ENCODE measurements around the gene ZNF805. TPM values are rescaled to one million over a fixed set of nuclear protein-coding genes. Genes with fewer than 3 reads are reported as not detected.
A peak's percentile ranks its signal among the peaks of the same experiment; 100 is the strongest.

ZNF805 gene
- total and polyA plus RNA-seq, 2 of the 4 experiments (the other 2 are of a cell fraction) = 3.0 to 32.3 TPM

DNA sequence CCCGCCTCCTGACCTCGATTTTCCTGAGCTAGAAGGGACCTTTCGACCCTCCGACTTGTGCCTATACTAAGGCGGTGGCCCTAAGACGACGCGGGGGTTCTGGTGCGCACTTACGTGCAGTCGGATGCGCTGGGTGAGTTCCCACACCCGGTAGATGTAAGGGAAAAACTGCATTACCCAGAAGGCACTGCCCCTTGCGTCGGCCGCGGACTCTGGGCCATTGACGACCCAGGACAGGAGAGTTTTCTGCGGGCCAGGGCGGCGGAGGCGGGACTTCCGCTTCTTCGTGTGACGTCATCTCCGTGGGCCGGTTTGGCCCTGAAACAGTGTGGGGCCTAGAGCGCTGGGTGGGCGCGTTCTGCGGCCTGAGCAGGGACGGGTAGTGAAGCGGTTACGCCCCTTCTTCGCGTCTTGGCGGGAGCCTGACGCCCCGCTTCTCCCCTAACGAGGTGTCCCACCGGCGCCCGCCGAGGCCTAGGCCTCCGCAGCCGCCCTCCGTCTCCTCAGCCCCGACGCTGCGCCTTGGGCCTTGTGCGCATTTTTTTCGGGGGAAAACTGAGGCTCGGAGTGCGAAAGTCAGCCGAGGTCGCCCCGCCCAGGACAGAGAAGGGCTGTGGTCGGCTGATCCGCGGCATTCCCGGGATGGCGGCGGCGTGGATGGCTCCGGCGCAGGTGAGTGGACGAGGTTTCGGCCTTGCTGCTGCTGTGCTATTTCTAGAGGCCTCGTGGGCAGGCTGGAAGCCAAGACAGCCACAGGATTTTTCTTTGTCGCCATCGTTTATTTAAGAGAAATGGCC, 39.9 kb downstream of the ZNF805 start, which contains the start of gene ZNF460 (continued):
- TF ChIP-seq NFE2L2 (IDR thresholded peaks at IDR 0.05; ENCODE audit: low read depth, low read length) (no peak), SMC3 (IDR thresholded peaks at IDR 0.05; ENCODE audit: low read depth, low read length) (no peak), BHLHE40 (IDR thresholded peaks at IDR 0.05; ENCODE audit: low read depth, low read length) (0 out of 2 replicates have a peak, but pooled peaks have one; percentile 20)
- TF ChIP-seq, protein P1, sequence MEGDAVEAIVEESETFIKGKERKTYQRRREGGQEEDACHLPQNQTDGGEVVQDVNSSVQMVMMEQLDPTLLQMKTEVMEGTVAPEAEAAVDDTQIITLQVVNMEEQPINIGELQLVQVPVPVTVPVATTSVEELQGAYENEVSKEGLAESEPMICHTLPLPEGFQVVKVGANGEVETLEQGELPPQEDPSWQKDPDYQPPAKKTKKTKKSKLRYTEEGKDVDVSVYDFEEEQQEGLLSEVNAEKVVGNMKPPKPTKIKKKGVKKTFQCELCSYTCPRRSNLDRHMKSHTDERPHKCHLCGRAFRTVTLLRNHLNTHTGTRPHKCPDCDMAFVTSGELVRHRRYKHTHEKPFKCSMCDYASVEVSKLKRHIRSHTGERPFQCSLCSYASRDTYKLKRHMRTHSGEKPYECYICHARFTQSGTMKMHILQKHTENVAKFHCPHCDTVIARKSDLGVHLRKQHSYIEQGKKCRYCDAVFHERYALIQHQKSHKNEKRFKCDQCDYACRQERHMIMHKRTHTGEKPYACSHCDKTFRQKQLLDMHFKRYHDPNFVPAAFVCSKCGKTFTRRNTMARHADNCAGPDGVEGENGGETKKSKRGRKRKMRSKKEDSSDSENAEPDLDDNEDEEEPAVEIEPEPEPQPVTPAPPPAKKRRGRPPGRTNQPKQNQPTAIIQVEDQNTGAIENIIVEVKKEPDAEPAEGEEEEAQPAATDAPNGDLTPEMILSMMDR (conservative IDR thresholded peaks at IDR 0.05; ENCODE audit: low read depth, low read length) = no peak
